Aorta (tissue), 5 donors: Measurements from ENCODE around the gene AADACL4. TPM values are rescaled to one million over a fixed set of nuclear protein-coding genes. Genes with fewer than 3 reads are reported as not detected.
"Not testable (repeated sequence)": the region's sequence is repeated elsewhere in the genome, so short reads cannot be mapped to it uniquely, and the experiment has no call there.

ENCODE experiments used
- ATAC-seq: fragments of 200-7000 bp; cut with Tn5 transposase; one replicate; pipeline ENCODE4 v1.9.1; 2022; ENCODE audit warnings: moderate library complexity; ENCODE audit not compliant: low FRiP score
- DNase-seq, 2 donors: peaks; one replicate each; pipeline ENCODE4 v3.0.0-alpha.2; 2020
- H3K27ac ChIP-seq, 2 donors: one replicate each; pipeline ENCODE4 v1.5.1; 2013; ENCODE audit warnings: low read length in 2 of 2, mild to moderate bottlenecking in 2 of 2, moderate library complexity in 2 of 2, control low read depth in 1 of 2, inconsistent platforms in 1 of 2, low read depth in 1 of 2
- H3K27me3 ChIP-seq, 2 donors: one replicate each; pipeline ENCODE4 v1.6.1; 2013; ENCODE audit warnings: control low read depth in 1 of 2, low read length in 1 of 2, mild to moderate bottlenecking in 1 of 2, moderate library complexity in 1 of 2; ENCODE audit not compliant: insufficient read depth in 2 of 2, control insufficient read depth in 1 of 2
- H3K36me3 ChIP-seq, 2 donors: one replicate each; pipeline ENCODE4 v1.6.1; 2013; ENCODE audit warnings: control low read depth in 1 of 2, low read length in 1 of 2, mild to moderate bottlenecking in 1 of 2; ENCODE audit not compliant: insufficient read depth in 2 of 2, control insufficient read depth in 1 of 2
- H3K4me1 ChIP-seq, 2 donors: one replicate each; pipeline ENCODE4 v1.6.1; 2013; ENCODE audit warnings: low read length in 2 of 2, control low read depth in 1 of 2, mild to moderate bottlenecking in 1 of 2, moderate library complexity in 1 of 2; ENCODE audit not compliant: insufficient read depth in 2 of 2, control insufficient read depth in 1 of 2
- H3K4me3 ChIP-seq, 2 donors: one replicate each; pipeline ENCODE4 v1.5.1; 2013; ENCODE audit warnings: low read length in 2 of 2, control low read depth in 1 of 2, mild to moderate bottlenecking in 1 of 2
- H3K9me3 ChIP-seq: one replicate; pipeline ENCODE4 v1.6.1; 2013; ENCODE audit warnings: mild to moderate bottlenecking, low read length; ENCODE audit not compliant: control insufficient read depth
- WGBS, 2 donors: extraction: QIAGEN DNeasy Blood & Tissue Kit; methylation state at CpG; one replicate each; pipeline ENCODE4 v1.1.7; 2013; 5-methylcytosine and 5-hydroxymethylcytosine counted together
- intact Hi-C, 2 donors: fragments of 100-400 bp; cut with DNase I; formaldehyde crosslinking; loops; one replicate each; pipeline versions ENCODE4 v1.14.2 to v1.15.0; 2022
- polyA plus RNA-seq, 2 donors: library from polyadenylated mRNA; stranded (reverse); fragments of 200-250 nt; gene quantifications; one replicate each; pipeline ENCODE4 v1.2.3, GENCODE V29; 2013
- total RNA-seq, 2 donors: library from RNA; stranded (reverse); fragmentation: NEBNext Ultra II Directional; extraction: Animal tissue kit (Norgen Biotek cat#: 25700); gene quantifications; one replicate each; pipeline ENCODE4 v1.2.1, GENCODE V29; 2021
- donor health status: healthy with polysubstance abuse.
- donor health status: Bipolar disorder and iron deficiency.
- donor health status: DM: no; HTN: no; CAD: no.
- donor health status: DM: no; HTN: no; CAD: no.
- donor health status: DM: yes; HTN: yes; CAD: no.

AADACL4 gene
- total and polyA plus RNA-seq, 4 donors, result not detected

DNA sequence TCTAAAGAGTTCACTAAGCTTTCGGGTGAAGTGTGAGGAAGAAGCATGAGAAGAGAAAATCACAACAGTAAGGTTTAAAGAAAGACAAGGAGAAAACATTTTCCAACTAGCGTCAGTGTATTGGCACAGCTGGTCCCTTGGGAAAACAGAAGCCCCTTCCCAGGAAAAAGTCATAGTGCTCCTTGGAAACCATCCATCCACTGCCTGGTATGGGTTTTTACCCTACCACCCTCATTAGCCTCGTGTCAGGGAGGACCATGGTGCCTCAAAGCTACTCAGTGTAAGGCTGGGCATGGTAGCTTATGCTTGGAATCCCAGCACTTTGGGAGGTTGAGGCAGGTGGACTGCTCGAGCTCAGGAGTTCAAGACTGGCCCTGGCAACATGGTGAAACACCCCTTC lies 12.7 kb downstream of the AADACL4 start:
- no peaks in the 10 kb centered on the region for H3K4me1 ChIP-seq
- no peaks in the 10 kb centered on the region for H3K9me3 ChIP-seq
- no peak overlapping the region for H3K27ac ChIP-seq
- intact Hi-C loops, result loop anchor here (5.0 to 10.0 kb wide), 2 partner anchors 379 to 532 kb away; no protein-coding TSS in a partner anchor
- H3K36me3 ChIP-seq, result no peaks in the 10 kb centered on the region
- DNase-seq (no peak), ATAC-seq (no peak)
- 85 to 92% methylated on average over 4 of the region's 4 CpGs for WGBS, 2 donors
- no peaks in the 10 kb centered on the region for H3K27me3 ChIP-seq
- H3K4me3 ChIP-seq, result no peak overlapping the region

DNA sequence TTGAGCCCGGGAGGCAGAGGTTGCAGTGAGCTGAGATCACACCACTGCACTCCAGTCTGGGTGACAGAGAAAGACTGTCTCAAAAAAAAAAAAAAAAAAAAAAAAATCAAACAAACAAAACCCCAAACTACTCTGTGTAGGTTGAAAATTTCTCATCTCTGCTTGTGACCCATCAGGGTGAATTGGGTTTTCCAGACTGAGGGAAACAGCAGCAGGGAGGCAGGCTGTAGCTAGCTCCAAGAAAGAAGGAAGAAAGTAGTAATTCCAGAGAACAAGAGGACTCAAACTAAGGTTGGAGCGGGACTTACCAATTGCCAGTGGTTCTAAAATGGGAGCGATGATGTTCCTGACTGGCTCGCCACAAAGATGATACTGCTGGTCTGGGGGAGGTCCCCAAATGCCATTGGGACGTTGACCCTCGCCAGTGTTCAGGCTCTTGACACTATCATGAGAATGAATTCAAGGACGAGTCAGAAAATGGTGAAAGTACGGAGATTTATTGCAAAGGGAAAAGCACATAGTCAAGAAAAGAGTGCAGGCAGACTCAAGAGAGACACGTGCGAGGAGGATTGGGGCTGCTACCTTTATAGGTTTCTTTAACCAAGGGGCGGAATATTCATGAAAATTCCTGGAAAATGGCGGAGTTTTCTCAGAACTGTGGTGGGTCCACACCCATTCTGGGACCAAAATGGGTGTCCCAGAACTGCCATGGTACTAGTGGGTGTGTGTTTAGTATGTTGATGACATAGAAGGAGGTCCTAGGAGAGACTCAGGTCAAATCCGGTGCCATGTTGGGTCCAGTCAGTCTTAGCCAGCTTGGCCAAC lies 13.4 kb downstream of the AADACL4 start:
- H3K27me3 ChIP-seq, result no peaks in the 10 kb centered on the region
- H3K4me3 ChIP-seq, result no peak overlapping the region
- no peaks in the 10 kb centered on the region for H3K36me3 ChIP-seq
- intact Hi-C loops, result loop anchor here (5.0 to 10.0 kb wide), 2 partner anchors 380 to 532 kb away; no protein-coding TSS in a partner anchor
- no peaks in the 10 kb centered on the region for H3K9me3 ChIP-seq
- H3K4me1 ChIP-seq, result no peaks in the 10 kb centered on the region
- no peak overlapping the region for H3K27ac ChIP-seq
- DNase-seq (no peak), ATAC-seq (no peak)
- 92 to 96% methylated on average over 13 of the region's 13 CpGs for WGBS, 2 donors

- not testable (repeated sequence) for H3K36me3 ChIP-seq, H3K4me1 ChIP-seq, ATAC-seq, H3K9me3 ChIP-seq, H3K4me3 ChIP-seq, DNase-seq, H3K27ac ChIP-seq, H3K27me3 ChIP-seq
- 94 to 97% methylated on average over 9 of the region's 9 CpGs for WGBS, 2 donors
- intact Hi-C loops, result loop anchor here (2.0 to 10.0 kb wide), 3 partner anchors 343 to 533 kb away; no protein-coding TSS in a partner anchor
These were observed 14.1 kb downstream of the AADACL4 start for GRCh38 chr1:12657885-12658512.

- Histone ChIP-seq H3K27ac (no peak overlapping the region), H3K4me1 (no peaks in the 10 kb centered on the region), H3K36me3 (no peaks in the 10 kb centered on the region), H3K27me3 (no peaks in the 10 kb centered on the region), H3K4me3 (no peak overlapping the region), H3K9me3 (peaks cover 2% of the 10 kb centered on the region)
- ATAC-seq, result peak; percentile 90
- WGBS, 2 donors, result 40% methylated on average over 23 of the region's 23 CpGs
- intact Hi-C loops, result loop anchor here (1.0 to 10.0 kb wide), 4 partner anchors 344 to 534 kb away; no protein-coding TSS in a partner anchor
- DNase-seq, result peak; percentile 74 to 87
These were observed 14.9 kb downstream of the AADACL4 start for GRCh38 chr1:12658531-12659453.

DNA sequence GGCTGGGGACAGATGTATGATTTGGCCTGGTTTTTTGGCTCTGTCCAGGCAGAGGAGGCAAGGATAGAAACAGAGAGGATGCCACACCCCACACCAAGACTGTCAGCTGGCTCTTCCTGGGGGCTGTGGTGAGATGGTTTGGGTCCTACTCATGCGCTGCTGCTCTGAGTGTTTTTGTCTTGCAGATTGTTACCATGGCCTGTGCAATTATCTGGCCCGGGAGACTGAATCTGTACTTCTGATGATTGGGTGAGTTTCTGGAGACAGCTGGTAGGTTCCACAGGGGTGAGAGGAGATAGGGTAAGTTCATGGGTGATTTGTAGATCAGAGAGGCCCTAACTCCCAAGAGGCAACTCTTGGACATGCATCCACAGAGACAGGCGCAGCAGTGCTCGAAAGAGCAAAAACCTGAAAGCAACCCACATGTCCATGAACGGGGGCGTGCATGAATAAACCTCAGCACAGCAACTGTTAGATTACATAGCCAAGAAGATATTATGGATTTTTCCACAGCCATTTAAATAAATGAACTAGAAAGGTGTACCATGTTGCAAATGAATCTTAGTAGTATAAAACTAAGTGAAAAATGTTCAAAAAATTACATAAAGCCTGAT lies 17.8 kb downstream of the AADACL4 start:
- H3K9me3 ChIP-seq, result peaks cover 2% of the 10 kb centered on the region
- H3K4me3 ChIP-seq, result no peak overlapping the region
- WGBS, 2 donors, result 89% methylated on average over 6 of the region's 6 CpGs
- DNase-seq (no peak), ATAC-seq (no peak)
- H3K27me3 ChIP-seq, result no peaks in the 10 kb centered on the region
- no peak overlapping the region for H3K27ac ChIP-seq
- H3K36me3 ChIP-seq, result no peaks in the 10 kb centered on the region
- intact Hi-C loops, result no loop called here
- no peaks in the 10 kb centered on the region for H3K4me1 ChIP-seq

DNA sequence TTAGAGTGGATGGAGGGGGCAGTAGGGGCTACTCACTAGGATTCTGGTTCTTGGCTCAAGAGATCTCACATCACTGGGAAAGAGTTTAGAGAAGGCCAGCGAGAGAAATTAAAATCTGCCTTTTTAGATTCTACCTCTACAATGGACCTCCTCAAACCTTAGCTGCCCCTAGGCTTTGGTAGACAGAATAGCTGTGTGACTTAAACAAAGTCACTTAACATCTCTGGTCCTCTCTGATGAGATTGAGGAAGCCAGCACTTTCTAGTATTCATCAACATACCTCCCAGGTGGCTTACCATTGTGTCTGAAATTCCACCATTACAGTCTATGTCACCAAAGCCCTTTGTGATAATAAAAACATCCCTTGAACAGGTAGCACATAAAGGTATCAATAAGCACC lies 18.7 kb downstream of the AADACL4 start:
- no peaks in the 10 kb centered on the region for H3K4me1 ChIP-seq
- no peak overlapping the region for H3K27ac ChIP-seq
- no peaks in the 10 kb centered on the region for H3K36me3 ChIP-seq
- ATAC-seq (no peak), DNase-seq (no peak)
- H3K27me3 ChIP-seq, result no peaks in the 10 kb centered on the region
- intact Hi-C loops, result no loop called here
- WGBS, 2 donors, result 92 to 100% methylated on average over 1 of the region's 1 CpG
- H3K9me3 ChIP-seq, result peaks cover 2% of the 10 kb centered on the region
- H3K4me3 ChIP-seq, result no peak overlapping the region

DNA sequence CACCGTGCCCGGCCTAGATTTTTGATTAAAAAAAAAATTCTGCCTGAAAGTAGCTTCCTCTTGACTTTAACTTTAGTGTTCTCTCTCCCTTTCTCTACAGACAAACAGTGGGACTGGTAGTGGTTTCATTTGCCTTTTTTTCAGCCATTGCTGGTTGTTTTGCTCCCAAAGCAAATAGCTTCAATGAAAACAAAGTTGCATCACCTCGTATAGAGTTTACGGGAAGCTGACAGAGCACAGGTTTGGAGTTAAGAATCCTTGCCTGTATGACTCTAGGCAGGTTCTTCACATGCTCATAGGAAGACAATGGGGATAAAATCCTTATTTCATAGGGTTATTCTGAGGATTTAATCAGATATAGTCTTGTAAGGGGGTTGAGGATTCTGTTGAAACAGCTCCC lies 21.6 kb downstream of the AADACL4 start:
- intact Hi-C loops, result no loop called here
- Histone ChIP-seq H3K4me1 (no peaks in the 10 kb centered on the region), H3K27ac (no peak overlapping the region), H3K36me3 (no peaks in the 10 kb centered on the region), H3K4me3 (no peak overlapping the region), H3K27me3 (no peaks in the 10 kb centered on the region), H3K9me3 (peaks cover 3% of the 10 kb centered on the region)
- ATAC-seq, result no peak
- DNase-seq, result no peak
- 78 to 81% methylated on average over 4 of the region's 4 CpGs for WGBS, 2 donors

- 72 to 74% methylated on average over 15 of the region's 15 CpGs for WGBS, 2 donors
- no peak for ATAC-seq
- H3K4me1 ChIP-seq, result no peaks in the 10 kb centered on the region
- H3K4me3 ChIP-seq, result no peak overlapping the region
- no peaks in the 10 kb centered on the region for H3K36me3 ChIP-seq
- intact Hi-C loops, result no loop called here
- H3K27me3 ChIP-seq, result no peaks in the 10 kb centered on the region
- peaks cover 3% of the 10 kb centered on the region for H3K9me3 ChIP-seq
- no peak overlapping the region for H3K27ac ChIP-seq
- no peak for DNase-seq
These were observed 22.4 kb downstream of the AADACL4 start for GRCh38 chr1:12666141-12666735.
